ENCODE measurements around the gene RUBCN.

- TF ChIP-seq, protein P1, sequence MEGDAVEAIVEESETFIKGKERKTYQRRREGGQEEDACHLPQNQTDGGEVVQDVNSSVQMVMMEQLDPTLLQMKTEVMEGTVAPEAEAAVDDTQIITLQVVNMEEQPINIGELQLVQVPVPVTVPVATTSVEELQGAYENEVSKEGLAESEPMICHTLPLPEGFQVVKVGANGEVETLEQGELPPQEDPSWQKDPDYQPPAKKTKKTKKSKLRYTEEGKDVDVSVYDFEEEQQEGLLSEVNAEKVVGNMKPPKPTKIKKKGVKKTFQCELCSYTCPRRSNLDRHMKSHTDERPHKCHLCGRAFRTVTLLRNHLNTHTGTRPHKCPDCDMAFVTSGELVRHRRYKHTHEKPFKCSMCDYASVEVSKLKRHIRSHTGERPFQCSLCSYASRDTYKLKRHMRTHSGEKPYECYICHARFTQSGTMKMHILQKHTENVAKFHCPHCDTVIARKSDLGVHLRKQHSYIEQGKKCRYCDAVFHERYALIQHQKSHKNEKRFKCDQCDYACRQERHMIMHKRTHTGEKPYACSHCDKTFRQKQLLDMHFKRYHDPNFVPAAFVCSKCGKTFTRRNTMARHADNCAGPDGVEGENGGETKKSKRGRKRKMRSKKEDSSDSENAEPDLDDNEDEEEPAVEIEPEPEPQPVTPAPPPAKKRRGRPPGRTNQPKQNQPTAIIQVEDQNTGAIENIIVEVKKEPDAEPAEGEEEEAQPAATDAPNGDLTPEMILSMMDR (IDR thresholded peaks at IDR 0.05), result no peak
- TF ChIP-seq POLR2A (IDR thresholded peaks at IDR 0.05), result no peak
Measured at GRCh38 chr3:197742787-197743186, 6.1 kb upstream of the RUBCN start.

Measured in tibial nerve (tissue), 3 donors.